Neural progenitor cell (in vitro differentiated cells): ENCODE measurements around the gene PDGFRA.

Experiments used
- EZH2 ChIP-seq: fragments of 200-600 bp; sonication (generic); IDR thresholded peaks from 2 replicates; pipeline ENCODE4 v1.6.1; 2017; ENCODE audit warnings: antibody characterized with exemption, mild to moderate bottlenecking, moderate library complexity
- EZH2phosphoT487 ChIP-seq: fragments of 200-600 bp; sonication (generic); IDR thresholded peaks from 2 replicates; pipeline ENCODE4 v1.6.1; 2017; ENCODE audit warnings: antibody characterized with exemption
- TF ChIP-seq, protein P1 (sequence below): fragments of 200-600 bp; sonication (generic); IDR thresholded peaks from 2 replicates; pipeline ENCODE4 v1.5.1; 2017; ENCODE audit warnings: antibody characterized with exemption, mild to moderate bottlenecking

DNA sequence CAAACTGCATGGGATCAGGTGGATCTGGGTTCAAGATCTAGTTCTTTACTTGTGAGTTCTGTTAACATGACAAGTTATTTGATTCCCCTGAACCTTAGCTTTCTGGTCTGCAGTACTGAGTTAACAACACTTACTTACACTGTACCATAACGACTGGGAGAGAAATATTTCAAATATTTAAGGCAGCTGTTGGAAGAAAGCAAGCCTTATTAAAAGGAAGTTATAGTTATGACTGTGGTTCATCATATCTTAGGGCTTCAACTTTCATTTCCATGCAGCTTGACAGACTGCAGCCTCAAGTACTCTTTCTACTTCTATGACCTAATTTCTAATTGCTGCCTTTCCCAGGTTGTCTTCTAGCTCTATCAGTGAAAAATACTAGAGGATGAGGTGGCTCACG is 40.0 kb upstream of the PDGFRA start:
- TF ChIP-seq, protein P1, sequence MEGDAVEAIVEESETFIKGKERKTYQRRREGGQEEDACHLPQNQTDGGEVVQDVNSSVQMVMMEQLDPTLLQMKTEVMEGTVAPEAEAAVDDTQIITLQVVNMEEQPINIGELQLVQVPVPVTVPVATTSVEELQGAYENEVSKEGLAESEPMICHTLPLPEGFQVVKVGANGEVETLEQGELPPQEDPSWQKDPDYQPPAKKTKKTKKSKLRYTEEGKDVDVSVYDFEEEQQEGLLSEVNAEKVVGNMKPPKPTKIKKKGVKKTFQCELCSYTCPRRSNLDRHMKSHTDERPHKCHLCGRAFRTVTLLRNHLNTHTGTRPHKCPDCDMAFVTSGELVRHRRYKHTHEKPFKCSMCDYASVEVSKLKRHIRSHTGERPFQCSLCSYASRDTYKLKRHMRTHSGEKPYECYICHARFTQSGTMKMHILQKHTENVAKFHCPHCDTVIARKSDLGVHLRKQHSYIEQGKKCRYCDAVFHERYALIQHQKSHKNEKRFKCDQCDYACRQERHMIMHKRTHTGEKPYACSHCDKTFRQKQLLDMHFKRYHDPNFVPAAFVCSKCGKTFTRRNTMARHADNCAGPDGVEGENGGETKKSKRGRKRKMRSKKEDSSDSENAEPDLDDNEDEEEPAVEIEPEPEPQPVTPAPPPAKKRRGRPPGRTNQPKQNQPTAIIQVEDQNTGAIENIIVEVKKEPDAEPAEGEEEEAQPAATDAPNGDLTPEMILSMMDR, result no peak
- TF ChIP-seq EZH2 (no peak), EZH2phosphoT487 (no peak)
